IMR-90 (cell line): ENCODE data around the gene ITGA1.

Experiments used
- CEBPB ChIP-seq: IDR thresholded peaks from 2 replicates; pipeline ENCODE4 v1.6.1; 2012; ENCODE audit warnings: low read depth, low read length, improper control_type of control experiment
- CTCF ChIP-seq: conservative IDR thresholded peaks from 2 replicates; pipeline ENCODE4 v1.5.1; 2012; ENCODE audit warnings: mild to moderate bottlenecking, low read depth, low read length, improper control_type of control experiment
- USF2 ChIP-seq: fragments of 150-350 bp; IDR thresholded peaks from 2 replicates; pipeline ENCODE4 v1.6.1; 2017; ENCODE audit warnings: mild to moderate bottlenecking, antibody characterized with exemption, low read length, low read depth

- TF ChIP-seq CTCF = no peak
- no peak for TF ChIP-seq CEBPB
- no peak for TF ChIP-seq USF2
Measured at GRCh38 chr5:52849544-52849943, 61.8 kb downstream of the ITGA1 start.
